ENCODE data around the gene OR11G2.

GRCh38 chr14:20167091-20167490 is 23.6 kb upstream of the OR11G2 start:
- TF ChIP-seq, protein P1, sequence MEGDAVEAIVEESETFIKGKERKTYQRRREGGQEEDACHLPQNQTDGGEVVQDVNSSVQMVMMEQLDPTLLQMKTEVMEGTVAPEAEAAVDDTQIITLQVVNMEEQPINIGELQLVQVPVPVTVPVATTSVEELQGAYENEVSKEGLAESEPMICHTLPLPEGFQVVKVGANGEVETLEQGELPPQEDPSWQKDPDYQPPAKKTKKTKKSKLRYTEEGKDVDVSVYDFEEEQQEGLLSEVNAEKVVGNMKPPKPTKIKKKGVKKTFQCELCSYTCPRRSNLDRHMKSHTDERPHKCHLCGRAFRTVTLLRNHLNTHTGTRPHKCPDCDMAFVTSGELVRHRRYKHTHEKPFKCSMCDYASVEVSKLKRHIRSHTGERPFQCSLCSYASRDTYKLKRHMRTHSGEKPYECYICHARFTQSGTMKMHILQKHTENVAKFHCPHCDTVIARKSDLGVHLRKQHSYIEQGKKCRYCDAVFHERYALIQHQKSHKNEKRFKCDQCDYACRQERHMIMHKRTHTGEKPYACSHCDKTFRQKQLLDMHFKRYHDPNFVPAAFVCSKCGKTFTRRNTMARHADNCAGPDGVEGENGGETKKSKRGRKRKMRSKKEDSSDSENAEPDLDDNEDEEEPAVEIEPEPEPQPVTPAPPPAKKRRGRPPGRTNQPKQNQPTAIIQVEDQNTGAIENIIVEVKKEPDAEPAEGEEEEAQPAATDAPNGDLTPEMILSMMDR (IDR thresholded peaks at IDR 0.05; ENCODE audit: control extremely low read depth in 1 of 3, insufficient read depth in 1 of 3, low read depth in 1 of 3, low read length in 3 of 3): no peak
- no peak for TF ChIP-seq NRF1 (IDR thresholded peaks at IDR 0.05; ENCODE audit: low read depth, low read length)
- TF ChIP-seq TBP (IDR thresholded peaks at IDR 0.05; ENCODE audit: low read depth, low read length): no peak
- no peak for TF ChIP-seq MAFK (IDR thresholded peaks at IDR 0.05; ENCODE audit: low read depth, low read length)
- no peak for TF ChIP-seq BACH1 (IDR thresholded peaks at IDR 0.05; ENCODE audit: low read length)
- no peak for TF ChIP-seq CEBPB (IDR thresholded peaks at IDR 0.05; ENCODE audit: low read depth, low read length)
- TF ChIP-seq ASH2L (IDR thresholded peaks at IDR 0.05; ENCODE audit: low read length): no peak
- no peak for TF ChIP-seq SRF (IDR thresholded peaks at IDR 0.05; ENCODE audit: low read depth, low read length)
- no peak for TF ChIP-seq EGR1 (IDR thresholded peaks at IDR 0.05; ENCODE audit: borderline replicate concordance, low read depth, low read length)
